NCI-H1105 treated with DMSO at 0.1 percent for 48 hours (cell line): ENCODE results near the gene DLL4.
"Not testable (repeated sequence)": the region's sequence is repeated elsewhere in the genome, so short reads cannot be mapped to it uniquely, and the experiment has no call there.

Source experiments
- DNase-seq: peaks from one replicate; lab custom pipeline; 2025; lab: John Stamatoyannopoulos, UW

DLL4 gene

GRCh38 chr15:40958723-40959122 is 29.6 kb downstream of the DLL4 start:
- no peak for DNase-seq

DNA sequence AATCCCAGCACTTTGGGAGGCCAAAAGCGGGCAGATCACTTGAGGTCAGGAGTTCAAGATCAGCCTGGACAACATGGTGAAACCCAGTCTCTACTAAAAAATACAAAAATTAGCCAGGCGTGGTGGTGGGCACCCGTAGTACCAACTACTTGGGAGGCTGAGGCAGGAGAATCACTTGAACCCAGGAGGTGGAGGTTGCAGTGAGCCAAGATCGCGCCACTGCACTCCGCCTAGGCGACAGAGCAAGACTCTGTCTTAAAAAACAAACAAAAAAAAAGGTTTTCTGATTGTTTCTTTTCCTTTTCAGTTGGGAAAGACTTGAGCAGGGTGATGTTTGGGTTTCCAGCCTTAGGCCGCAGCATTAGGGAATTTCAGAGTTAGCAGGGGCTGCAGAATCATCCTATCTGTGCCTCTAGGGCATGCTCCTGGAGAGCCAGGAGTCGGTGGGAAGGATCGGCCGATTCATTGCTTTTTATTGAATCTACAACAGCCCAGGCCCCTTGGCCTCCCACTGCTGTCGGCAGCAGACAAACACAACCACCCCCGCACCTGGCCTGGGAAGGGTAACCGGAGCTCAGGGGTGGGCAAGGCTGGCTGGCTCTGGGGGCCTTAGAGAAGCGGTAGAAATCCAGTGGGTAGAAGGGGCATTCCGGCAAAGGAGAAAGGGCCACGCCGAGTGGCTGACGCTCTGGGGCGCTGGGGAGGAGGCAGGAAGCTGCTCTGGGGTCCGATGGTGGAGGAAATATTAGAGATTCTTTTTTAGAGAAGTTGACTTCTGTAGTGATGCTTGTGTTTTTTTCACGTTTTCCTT is 30.4 kb downstream of the DLL4 start:
- DNase-seq = no peak

GRCh38 chr15:40960151-40960885 is 31.2 kb downstream of the DLL4 start:
- no peak for DNase-seq

DNA sequence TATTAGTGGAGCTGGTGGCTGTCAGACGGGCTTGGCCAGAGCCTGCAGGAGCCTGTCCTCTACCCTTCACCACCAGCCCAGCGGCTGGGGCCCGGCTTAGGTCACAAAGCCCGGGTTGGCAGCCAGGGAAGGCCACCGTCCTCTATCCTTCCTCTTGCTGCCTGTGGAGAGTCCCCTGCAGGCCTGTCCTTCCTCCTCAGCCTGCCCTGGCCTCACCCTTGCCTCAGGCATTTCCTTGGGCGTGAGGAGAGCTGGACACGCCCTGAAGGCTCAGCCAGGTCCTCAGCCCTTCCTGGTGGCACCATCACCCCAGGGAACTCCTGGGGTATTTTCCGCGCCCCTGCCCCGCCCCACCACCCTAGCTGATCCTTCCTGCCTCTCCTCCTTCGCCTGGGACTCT is 31.8 kb downstream of the DLL4 start:
- no peak for DNase-seq

GRCh38 chr15:40961740-40962139 is 32.6 kb downstream of the DLL4 start:
- DNase-seq = not testable (repeated sequence)

DNA sequence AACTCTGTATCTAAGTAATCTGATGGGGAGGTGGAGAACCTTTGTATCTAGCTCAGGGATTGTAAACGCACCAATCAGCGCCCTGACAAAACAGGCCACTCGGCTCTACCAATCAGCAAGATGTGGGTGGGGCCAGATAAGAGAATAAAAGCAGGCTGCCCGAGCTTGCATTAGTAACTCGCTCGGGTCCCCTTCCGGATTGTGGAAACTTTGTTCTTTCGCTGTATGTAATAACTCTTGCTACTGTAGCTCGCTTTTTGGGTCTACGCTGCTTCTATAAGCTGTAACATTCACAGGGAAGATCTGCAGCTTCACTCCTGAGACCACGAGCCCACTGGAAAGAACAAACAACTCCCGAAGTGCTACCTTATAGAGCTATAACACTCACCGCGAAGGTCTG is 33.2 kb downstream of the DLL4 start:
- DNase-seq = not testable (repeated sequence)

DNA sequence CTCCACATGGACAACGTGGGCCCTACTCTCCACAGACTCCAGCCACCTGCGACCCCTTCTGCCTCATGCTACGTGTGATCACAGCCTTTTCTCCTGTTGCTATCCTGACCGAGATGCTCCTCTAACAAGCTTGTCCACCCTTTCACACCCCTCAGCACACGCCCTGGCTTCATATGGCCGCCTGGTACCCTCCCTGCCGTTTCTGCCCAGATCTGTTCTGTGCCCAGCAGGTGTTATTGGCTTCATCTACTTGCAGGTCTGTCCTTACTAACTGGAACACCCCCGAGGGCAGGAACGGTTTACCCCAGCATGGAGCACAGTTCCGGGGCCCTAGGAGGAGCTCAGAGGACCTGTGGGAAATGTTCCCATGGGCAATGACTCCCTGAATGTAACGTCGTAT is 34.1 kb downstream of the DLL4 start:
- DNase-seq = no peak

DNA sequence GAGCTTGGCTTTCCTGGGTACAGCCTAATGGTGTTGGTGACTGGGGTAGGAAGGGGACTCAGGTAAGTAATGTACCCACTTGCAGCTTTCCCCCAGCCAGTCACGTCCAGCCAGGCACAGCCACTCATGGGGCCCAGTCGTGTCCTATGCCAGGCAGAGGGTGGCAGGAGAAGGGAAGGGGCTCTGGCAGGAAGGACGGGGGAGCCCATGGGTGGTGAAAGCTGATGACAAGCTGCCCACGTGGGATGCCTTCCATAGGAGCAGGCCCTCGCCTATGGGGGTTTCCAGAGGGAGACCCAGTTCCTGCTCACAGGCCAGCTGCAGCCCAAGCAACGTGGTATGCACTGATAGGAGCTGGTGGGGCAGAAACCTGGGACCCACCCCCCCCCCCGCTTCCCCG is 34.9 kb downstream of the DLL4 start:
- DNase-seq = no peak

DNA sequence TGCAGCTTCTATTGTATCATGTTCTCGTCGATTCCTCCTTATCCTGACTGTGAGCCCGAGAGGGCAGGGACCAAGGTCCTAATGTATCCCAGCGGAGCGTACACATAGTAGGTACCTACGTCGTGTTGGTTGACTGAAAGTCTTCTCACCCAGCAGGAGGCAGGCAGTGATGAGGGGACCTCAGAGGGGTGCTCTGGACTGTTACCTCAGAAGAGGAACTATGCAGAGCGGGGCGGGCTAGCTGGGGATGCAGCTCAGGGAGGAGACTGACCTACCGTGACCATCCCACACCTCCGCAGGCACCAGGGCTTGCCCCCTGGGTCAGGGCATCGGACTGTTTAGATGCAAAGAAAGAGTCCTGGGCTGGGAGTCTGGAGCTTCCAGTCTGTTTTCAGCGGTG is 35.5 kb downstream of the DLL4 start:
- DNase-seq = no peak

GRCh38 chr15:40968290-40969085 is 39.3 kb downstream of the DLL4 start:
- DNase-seq = no peak

DNA sequence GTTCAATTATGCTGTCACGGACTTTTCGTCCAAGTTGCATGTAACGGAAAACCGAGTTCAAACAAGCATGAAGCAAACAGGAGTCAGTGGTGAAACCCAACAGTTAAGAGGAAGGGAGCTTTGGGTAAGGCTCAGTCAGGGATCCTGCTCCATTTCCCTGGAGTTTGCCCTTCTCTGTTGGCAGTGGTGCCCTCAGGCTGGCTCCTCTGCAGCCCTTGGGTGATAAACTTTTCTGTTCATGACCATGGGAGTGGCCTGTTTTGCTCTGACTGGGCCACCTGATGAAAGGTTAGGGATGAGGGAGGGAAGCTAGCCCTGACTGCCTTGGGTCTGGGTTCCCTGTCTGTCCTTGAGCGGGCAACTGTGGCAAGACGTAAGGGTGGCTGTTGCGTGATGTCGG is 40.2 kb downstream of the DLL4 start:
- DNase-seq = no peak

- DNase-seq = no peak
Measured at GRCh38 chr15:40974879-40975278, 45.7 kb downstream of the DLL4 start.

DNA sequence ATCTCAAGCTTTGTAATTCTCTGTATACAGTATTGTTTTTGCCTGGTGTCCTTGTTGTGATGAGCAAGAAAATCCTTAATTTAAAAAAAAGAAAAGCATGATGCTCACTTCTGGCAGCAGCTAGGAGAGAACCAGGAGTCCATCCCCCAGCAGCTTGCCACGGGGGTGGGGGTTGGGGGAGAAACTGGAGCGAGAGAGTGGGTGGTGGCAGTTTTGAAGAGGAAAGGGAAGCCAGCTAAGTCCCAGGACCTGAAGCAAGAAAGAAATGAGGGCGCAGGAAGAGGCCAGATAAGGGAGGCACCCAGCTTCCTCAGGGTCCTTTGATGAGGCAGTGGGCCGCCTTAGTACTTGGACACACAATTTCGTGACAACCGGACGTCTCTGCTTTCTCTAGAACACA is 47.7 kb downstream of the DLL4 start:
- DNase-seq = no peak

- no peak for DNase-seq
Measured at GRCh38 chr15:40978141-40978540, 49.0 kb downstream of the DLL4 start.

- DNase-seq = no peak
Measured at GRCh38 chr15:40978562-40978961, 49.4 kb downstream of the DLL4 start.

DNA sequence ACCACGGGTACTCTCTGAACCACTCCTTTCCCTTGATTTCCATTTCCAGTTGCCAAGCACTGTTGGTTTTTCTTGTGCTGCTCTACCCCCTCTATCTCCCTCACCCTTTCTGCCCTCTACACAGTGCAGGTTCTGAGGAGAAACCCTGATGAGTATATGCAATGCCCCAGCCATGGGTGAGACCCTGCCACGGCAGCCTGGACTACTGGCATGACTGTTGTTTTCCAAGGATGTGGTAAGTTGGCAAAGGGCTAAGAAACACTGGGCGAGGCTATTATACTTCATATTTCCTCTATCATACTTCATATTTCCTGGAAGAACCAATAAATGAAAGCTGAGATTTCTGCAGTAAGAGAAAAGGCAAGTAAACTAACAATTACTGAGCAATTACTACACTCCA is 52.0 kb downstream of the DLL4 start:
- DNase-seq = no peak

DNA sequence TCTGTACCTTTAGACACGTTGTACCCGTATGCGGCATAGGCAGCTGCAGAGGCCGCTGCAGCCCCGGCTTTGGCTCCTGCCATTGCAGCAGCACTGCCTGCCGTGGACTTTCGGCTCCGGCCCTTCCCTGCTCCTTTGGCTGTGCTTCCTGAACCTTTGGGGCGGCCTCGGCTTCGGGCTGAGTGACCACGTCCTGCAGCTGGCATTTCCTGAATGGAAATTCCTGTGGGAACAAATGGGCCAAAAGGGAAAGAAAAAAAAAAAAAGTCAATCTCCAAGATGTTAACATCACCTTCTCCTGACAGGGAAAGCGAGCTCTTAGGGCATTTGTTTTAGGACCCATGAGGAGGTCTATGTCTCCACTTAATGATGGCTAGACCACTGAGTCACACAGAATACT is 53.7 kb downstream of the DLL4 start:
- no peak for DNase-seq

- DNase-seq = no peak
Measured at GRCh38 chr15:40984406-40984805, 55.3 kb downstream of the DLL4 start.

DNA sequence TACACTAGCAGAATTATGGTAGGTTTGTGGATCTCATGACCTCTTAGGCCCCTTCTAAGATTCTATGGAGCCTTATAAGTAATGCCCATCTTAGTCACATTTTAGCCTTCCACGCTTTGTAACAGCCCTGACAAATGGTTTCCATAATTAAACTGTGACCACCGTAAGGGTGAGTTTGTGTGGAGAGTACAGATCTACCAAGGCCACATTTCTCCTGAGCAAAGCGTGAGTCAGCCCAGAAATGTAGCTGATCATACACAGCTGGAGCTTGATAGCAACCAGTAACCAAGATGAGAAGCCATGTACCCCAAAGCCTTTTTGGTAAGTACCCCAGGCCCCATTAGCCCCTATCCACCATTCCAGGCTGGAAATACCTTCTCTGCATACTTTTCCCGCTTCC is 55.8 kb downstream of the DLL4 start:
- DNase-seq = no peak

GRCh38 chr15:40985541-40986330 is 56.6 kb downstream of the DLL4 start:
- DNase-seq = no peak

GRCh38 chr15:40986820-40987219 is 57.7 kb downstream of the DLL4 start:
- DNase-seq = no peak

DNA sequence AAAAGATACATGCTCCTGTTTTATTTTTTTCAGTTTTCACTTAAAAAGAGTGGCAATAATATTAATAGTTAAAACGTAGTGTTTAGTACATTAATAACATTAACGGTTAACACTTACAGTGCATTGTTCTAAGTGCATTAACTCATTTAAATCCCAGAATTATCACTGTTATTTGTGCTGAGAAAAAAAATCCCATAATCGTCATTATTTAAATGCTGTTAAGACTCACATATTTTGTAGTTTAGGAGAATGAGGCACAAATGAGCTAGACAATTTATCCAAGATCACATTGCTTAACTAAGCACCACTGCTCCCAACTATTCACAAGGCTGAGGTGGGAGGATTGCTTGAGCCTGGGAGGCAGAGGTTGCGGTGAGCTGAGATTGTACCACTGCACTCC is 59.0 kb downstream of the DLL4 start:
- DNase-seq = no peak
